Measurements from ENCODE around the gene CFB.

Gene CFB

DNA sequence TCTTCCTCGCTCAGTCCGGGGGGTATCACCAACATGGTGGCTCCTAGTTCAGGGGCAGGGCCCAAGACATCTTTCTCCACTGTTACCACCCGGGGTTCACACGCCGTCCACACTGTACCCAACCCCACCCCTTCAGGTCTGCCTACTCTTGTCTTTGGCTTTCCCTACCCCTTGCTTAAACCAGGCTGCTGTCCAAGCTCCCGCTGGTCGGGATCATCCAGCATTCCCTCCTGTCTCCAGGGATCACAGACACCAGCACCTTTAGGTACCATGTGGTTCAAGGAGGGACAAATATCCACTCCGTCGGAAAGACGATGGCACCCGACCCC lies 12.5 kb downstream of the CFB start:
- TF ChIP-seq, protein P1, sequence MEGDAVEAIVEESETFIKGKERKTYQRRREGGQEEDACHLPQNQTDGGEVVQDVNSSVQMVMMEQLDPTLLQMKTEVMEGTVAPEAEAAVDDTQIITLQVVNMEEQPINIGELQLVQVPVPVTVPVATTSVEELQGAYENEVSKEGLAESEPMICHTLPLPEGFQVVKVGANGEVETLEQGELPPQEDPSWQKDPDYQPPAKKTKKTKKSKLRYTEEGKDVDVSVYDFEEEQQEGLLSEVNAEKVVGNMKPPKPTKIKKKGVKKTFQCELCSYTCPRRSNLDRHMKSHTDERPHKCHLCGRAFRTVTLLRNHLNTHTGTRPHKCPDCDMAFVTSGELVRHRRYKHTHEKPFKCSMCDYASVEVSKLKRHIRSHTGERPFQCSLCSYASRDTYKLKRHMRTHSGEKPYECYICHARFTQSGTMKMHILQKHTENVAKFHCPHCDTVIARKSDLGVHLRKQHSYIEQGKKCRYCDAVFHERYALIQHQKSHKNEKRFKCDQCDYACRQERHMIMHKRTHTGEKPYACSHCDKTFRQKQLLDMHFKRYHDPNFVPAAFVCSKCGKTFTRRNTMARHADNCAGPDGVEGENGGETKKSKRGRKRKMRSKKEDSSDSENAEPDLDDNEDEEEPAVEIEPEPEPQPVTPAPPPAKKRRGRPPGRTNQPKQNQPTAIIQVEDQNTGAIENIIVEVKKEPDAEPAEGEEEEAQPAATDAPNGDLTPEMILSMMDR (IDR thresholded peaks at IDR 0.05; ENCODE audit: low read depth, low read length, missing control alignments) = no peak
- peak overlapping the region; percentile 100 for H3K4me3 ChIP-seq (replicated peaks; ENCODE audit: low read depth, low read length)
- no peak for DNase-seq (ENCODE audit: extremely low read depth, low read depth)

DNA sequence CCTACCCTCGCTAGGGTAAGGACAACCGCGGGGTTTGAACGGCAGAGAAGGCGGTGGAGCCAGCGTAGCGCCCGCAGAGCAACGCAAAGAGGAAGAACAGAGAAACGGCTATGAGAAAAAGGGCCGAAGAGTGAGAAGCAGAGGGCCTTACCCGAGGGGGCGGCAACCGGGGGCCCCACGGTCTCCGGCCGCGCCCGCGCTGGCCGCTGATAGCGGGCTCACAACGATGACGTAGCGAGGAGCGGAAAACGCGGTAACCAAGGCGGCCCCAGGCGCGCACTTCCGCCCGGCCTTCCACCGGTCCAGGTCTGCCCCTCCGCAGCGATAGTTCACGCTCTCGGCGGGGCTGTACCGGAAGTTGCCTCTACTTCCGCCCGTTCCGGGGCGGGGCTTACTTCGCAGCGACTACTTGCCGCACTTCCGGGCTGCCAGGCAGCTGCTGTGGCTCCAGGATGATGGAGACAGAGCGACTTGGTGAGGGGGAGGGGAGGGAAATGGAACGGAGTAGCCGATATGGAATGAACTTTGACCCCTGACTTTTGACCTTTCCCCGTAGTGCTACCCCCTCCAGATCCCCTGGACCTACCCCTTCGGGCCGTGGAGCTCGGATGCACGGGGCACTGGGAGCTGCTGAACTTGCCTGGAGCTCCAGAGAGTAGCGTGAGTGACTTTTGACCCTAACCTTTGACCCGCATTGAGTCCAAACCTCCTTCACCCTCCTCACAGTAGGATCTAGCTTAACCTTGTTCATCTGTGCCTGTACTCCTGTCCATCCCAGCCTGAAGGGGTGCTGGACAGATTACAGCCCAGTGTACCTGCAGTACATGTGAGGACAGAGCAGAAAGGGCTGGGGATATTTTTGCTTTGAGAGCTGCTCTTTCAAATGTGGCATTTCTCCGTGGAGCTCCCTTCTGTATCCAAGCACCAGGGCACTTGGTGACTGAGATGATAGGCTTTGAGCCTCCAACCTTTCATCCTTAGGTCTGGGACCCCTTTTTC lies 13.1 kb downstream of the CFB start, which contains the start of the genes NELFE and SKIC2:
Gene NELFE (minus strand): TSS at position 231 of the 999 bp plus-strand sequence. CDS start 525 bp downstream, outside the sequence.
Gene SKIC2 (plus strand): TSS at position 435 of the 999 bp plus-strand sequence. CDS start 18 bp downstream, at position 453.
- DNase-seq (ENCODE audit: extremely low read depth, low read depth) = peak; percentile 90
- TF ChIP-seq, protein P1 (IDR thresholded peaks at IDR 0.05; ENCODE audit: low read depth, low read length, missing control alignments) = no peak

DNA sequence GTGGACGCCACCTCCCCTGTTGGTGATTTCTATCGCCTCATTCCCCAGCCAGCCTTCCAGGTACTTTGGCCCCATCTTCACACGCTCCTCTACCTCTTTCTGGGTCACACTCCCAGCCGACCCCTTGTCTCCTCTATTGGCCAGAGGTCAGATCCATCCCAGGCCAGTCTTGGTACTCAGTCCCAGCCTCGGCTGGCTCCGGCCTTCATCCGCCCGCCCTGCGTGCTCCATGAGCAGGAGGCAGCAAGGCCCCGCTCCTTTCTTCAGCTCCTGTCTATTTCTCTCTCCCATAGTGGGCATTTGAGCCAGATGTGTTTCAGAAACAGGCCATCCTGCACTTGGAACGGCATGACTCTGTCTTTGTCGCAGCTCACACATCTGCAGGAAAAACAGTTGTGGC lies 15.7 kb downstream of the CFB start:
- TF ChIP-seq, protein P1 (IDR thresholded peaks at IDR 0.05; ENCODE audit: low read depth, low read length, missing control alignments) = no peak
- H3K4me3 ChIP-seq (replicated peaks; ENCODE audit: low read depth, low read length) = no peak overlapping the region
- DNase-seq (ENCODE audit: extremely low read depth, low read depth) = no peak

More for the DNA sequence above, 13.1 kb downstream of the CFB start, which contains the start of the genes NELFE and SKIC2:
- peak within 1 kb of the TSS; percentile 100 for H3K4me3 ChIP-seq (replicated peaks; ENCODE audit: low read depth, low read length)

DNA sequence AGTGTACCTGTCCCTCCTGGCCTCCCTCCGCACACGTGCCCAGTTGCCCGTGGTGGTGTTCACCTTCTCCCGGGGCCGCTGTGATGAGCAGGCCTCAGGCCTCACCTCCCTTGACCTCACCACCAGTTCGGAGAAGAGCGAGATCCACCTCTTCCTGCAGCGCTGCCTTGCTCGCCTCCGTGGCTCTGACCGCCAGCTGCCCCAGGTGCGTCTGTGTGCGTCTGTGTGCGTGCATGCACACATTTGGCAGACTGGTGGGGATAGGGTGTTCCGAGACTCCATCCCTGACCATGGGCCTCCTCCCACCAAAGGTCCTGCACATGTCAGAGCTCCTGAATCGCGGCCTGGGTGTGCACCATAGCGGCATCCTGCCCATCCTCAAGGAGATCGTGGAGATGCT lies 18.0 kb downstream of the CFB start:
- no peak overlapping the region for H3K4me3 ChIP-seq (replicated peaks; ENCODE audit: low read depth, low read length)
- TF ChIP-seq, protein P1 (IDR thresholded peaks at IDR 0.05; ENCODE audit: low read depth, low read length, missing control alignments) = no peak
- DNase-seq (ENCODE audit: extremely low read depth, low read depth) = no peak

DNA sequence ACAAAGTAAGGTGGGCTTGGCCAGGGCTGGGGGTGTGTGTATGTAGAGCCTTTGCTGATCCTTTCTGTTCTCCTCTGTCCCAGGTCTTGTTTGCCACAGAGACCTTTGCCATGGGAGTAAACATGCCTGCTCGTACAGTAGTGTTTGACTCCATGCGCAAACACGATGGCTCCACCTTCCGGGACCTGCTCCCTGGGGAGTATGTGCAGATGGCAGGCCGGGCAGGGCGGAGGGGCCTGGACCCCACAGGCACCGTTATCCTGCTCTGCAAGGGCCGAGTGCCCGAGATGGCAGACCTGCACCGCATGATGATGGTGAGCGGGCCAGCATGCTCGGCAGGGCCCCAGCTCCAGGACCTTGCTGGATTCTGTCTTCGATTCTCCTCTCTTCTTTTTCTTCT lies 19.8 kb downstream of the CFB start:
- DNase-seq (ENCODE audit: extremely low read depth, low read depth) = no peak
- TF ChIP-seq, protein P1 (IDR thresholded peaks at IDR 0.05; ENCODE audit: low read depth, low read length, missing control alignments) = no peak

DNA sequence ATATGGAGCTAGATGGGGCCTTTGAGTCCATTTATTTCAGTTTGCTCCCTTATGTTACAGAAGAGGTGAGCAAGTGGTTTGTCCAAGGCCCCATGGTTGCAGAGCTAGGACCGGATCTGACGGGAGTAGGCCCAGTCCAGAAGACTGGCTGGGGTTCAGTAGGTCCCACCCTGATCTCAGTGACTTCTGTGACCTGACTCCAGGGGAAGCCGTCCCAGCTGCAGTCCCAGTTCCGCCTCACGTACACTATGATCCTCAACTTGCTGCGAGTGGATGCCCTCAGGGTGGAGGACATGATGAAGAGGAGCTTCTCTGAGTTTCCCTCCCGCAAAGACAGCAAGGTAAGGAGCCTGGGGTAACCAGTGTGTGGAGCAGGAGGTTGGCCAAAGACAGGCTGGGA lies 20.6 kb downstream of the CFB start:
- H3K4me3 ChIP-seq (replicated peaks; ENCODE audit: low read depth, low read length) = no peak overlapping the region
- DNase-seq (ENCODE audit: extremely low read depth, low read depth) = no peak
- TF ChIP-seq, protein P1 (IDR thresholded peaks at IDR 0.05; ENCODE audit: low read depth, low read length, missing control alignments) = no peak

More for the DNA sequence above, 19.8 kb downstream of the CFB start:
- H3K4me3 ChIP-seq (replicated peaks; ENCODE audit: low read depth, low read length) = no peak overlapping the region
